PC-9 (cell line): Measurements from ENCODE around the gene TRIM69. TPM values are rescaled to one million over a fixed set of nuclear protein-coding genes. Genes with fewer than 3 reads are reported as not detected.

Source experiments
- BruUV-seq: library from RNA; stranded (reverse); fragments of 400-500 nt; replicated peaks from 2 replicates; lab custom pipeline; 2021; lab: Mats Ljungman, UMichigan
- CTCF ChIA-PET: fragments of 300-600 bp; sonication (Branson Sonifier 250); formaldehyde crosslinking; loops from one replicate; lab custom pipeline; 2022; ENCODE audit warnings: antibody characterized with exemption; lab: Charles Lee
- POLR2A ChIA-PET: fragments of 300-600 bp; sonication (Branson Sonifier 250); formaldehyde crosslinking; loops from one replicate; lab custom pipeline; 2022; ENCODE audit warnings: antibody characterized with exemption; ENCODE audit not compliant: unreplicated experiment; lab: Charles Lee
- DNase-seq, 2 experiments: peaks; one replicate each; pipeline versions ENCODE4 v3.0.0 to v3.0.0-alpha.2; 2015 to 2022; ENCODE audit warnings: mixed read lengths in 1 of 2
- H2AFZ ChIP-seq: fragments of 200-600 bp; sonication (generic); 2 replicates; pipeline ENCODE4 v1.8.1; 2017; ENCODE audit warnings: antibody characterized with exemption
- H3F3A ChIP-seq: fragments of 200-600 bp; sonication (generic); 2 replicates; pipeline ENCODE4 v1.8.1; 2017; ENCODE audit warnings: antibody characterized with exemption, mild to moderate bottlenecking, low read depth; ENCODE audit not compliant: insufficient read depth
- H3K27ac ChIP-seq: fragments of 200-600 bp; sonication (generic); 2 replicates; pipeline ENCODE4 v1.6.1; 2016; ENCODE audit warnings: mixed run types
- H3K27me3 ChIP-seq: fragments of 200-600 bp; sonication (generic); 2 replicates; pipeline ENCODE4 v1.6.1; 2016; ENCODE audit warnings: low read depth, mixed run types; ENCODE audit not compliant: insufficient read depth
- H3K36me3 ChIP-seq: fragments of 200-600 bp; sonication (generic); 2 replicates; pipeline ENCODE4 v1.6.1; 2016; ENCODE audit warnings: low read depth, mixed run types
- H3K4me1 ChIP-seq: fragments of 200-600 bp; sonication (generic); replicated peaks from 2 replicates; pipeline ENCODE4 v1.6.1; 2016; ENCODE audit warnings: mixed run types; ENCODE audit not compliant: insufficient read depth
- H3K4me2 ChIP-seq: fragments of 200-600 bp; sonication (generic); 2 replicates; pipeline ENCODE4 v1.6.1; 2017; ENCODE audit warnings: mixed run types
- H3K4me3 ChIP-seq: fragments of 200-600 bp; sonication (generic); 2 replicates; pipeline ENCODE4 v1.6.1; 2016; ENCODE audit warnings: mixed run types
- H3K79me2 ChIP-seq: fragments of 200-600 bp; sonication (generic); 2 replicates; pipeline ENCODE4 v1.6.1; 2017; ENCODE audit warnings: low read depth, mixed run types
- H3K9me2 ChIP-seq: fragments of 200-600 bp; sonication (generic); 2 replicates; pipeline ENCODE4 v1.8.1; 2017; ENCODE audit warnings: mild to moderate bottlenecking; ENCODE audit not compliant: insufficient read depth
- H3K9me3 ChIP-seq: fragments of 200-600 bp; sonication (generic); 2 replicates; pipeline ENCODE4 v1.8.1; 2016; ENCODE audit warnings: low read depth; ENCODE audit not compliant: insufficient read depth
- H4K20me1 ChIP-seq: fragments of 200-600 bp; sonication (generic); 2 replicates; pipeline ENCODE4 v1.8.1; 2017; ENCODE audit not compliant: insufficient read depth
- CTCF ChIP-seq: fragments of 200-600 bp; sonication (generic); conservative IDR thresholded peaks from 2 replicates; pipeline ENCODE4 v1.6.1; 2017; ENCODE audit warnings: mixed run types, antibody characterized with exemption, mild to moderate bottlenecking, moderate library complexity
- EZH2 ChIP-seq: fragments of 200-600 bp; sonication (generic); IDR thresholded peaks from 2 replicates; pipeline ENCODE4 v1.8.0; 2017; ENCODE audit warnings: antibody characterized with exemption, low read depth
- intact Hi-C: fragments of 100-400 bp; cut with micrococcal nuclease; formaldehyde crosslinking; loops from one replicate; pipeline ENCODE4 v1.10.0; 2022; ENCODE audit not compliant: unreplicated experiment
- total RNA-seq: library from RNA; stranded (reverse); gene quantifications from 2 replicates; pipeline ENCODE4 v1.2.3, GENCODE V29; 2021

The TRIM69 gene
- total RNA-seq, 1 experiment from 2014 or later = 17.4 TPM

DNA sequence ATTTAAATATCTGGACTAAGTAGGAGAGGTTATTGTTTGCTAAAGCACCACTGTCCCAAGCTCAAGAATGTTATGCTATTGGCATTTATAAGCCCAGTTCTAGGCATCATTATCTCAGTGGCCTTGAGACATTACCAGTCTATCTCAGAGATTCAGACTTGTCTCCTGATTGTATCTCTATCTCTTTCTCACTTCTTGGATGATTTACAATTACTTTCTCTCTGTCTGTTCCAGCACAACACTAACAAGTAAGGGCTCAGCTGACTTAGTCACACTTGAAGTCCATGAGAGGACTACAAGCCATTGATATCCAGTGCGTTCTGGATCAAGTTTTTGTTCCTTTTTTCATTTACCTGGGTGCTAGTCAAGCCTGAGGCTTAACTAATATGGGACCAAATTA, 60.2 kb downstream of the TRIM69 start:
- H3K36me3 ChIP-seq = no peaks in the 10 kb centered on the region
- no TSS peak for BruUV-seq
- H3K4me1 ChIP-seq = no peaks in the 10 kb centered on the region
- CTCF ChIA-PET = no interaction called here
- intact Hi-C loops = no loop called here
- H4K20me1 ChIP-seq = no peaks in the 10 kb centered on the region
- no peak for DNase-seq
- H3K9me3 ChIP-seq = no peaks in the 10 kb centered on the region
- no peak overlapping the region for H3K27ac ChIP-seq
- H3K4me2 ChIP-seq = no peak overlapping the region
- no peaks in the 10 kb centered on the region for H3K9me2 ChIP-seq
- no peak overlapping the region for H3K4me3 ChIP-seq
- TF ChIP-seq EZH2 (no peak), CTCF (no peak)
- H2AFZ ChIP-seq = no peak overlapping the region
- no peaks in the 10 kb centered on the region for H3F3A ChIP-seq
- H3K79me2 ChIP-seq = no peaks in the 10 kb centered on the region
- POLR2A ChIA-PET = no interaction called here
- H3K27me3 ChIP-seq = no peaks in the 10 kb centered on the region

DNA sequence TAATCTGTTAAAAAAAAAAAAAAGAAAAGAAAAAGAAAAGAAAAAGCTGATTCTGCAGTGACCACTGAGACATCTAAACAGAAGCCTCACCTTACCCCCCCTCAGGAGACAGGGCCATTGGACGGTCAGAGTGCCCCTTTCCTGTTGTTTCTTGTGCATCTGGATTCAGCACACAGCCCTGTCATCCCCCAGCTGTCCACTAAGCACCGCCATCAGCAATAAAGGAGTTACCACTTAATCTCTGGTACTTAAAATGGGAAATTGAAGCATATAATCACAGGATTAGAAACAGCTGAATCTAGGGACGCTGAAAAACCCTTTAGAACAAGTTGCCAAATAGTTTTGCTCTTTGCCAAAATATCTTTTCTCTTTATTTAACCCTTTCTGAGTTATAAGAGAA, 62.5 kb downstream of the TRIM69 start:
- ChIA-PET POLR2A (no interaction called here), CTCF (interaction anchor here (0.6 kb wide), 1 partner anchor 13 kb away, joined by 3 read pairs; no protein-coding TSS in a partner anchor)
- intact Hi-C loops = no loop called here
- TF ChIP-seq CTCF = 0 out of 2 replicates have a peak, but pooled peaks have one; percentile 23
- no peak for TF ChIP-seq EZH2
- no peak overlapping the region for H2AFZ ChIP-seq
- no peaks in the 10 kb centered on the region for H3K9me2 ChIP-seq
- H3K4me2 ChIP-seq = no peak overlapping the region
- H3K79me2 ChIP-seq = no peaks in the 10 kb centered on the region
- H3F3A ChIP-seq = no peaks in the 10 kb centered on the region
- H3K27me3 ChIP-seq = no peaks in the 10 kb centered on the region
- no peaks in the 10 kb centered on the region for H3K9me3 ChIP-seq
- no peaks in the 10 kb centered on the region for H3K36me3 ChIP-seq
- no peaks in the 10 kb centered on the region for H3K4me1 ChIP-seq
- no TSS peak for BruUV-seq
- no peak overlapping the region for H3K4me3 ChIP-seq
- H4K20me1 ChIP-seq = no peaks in the 10 kb centered on the region
- no peak overlapping the region for H3K27ac ChIP-seq
- DNase-seq = no peak

DNA sequence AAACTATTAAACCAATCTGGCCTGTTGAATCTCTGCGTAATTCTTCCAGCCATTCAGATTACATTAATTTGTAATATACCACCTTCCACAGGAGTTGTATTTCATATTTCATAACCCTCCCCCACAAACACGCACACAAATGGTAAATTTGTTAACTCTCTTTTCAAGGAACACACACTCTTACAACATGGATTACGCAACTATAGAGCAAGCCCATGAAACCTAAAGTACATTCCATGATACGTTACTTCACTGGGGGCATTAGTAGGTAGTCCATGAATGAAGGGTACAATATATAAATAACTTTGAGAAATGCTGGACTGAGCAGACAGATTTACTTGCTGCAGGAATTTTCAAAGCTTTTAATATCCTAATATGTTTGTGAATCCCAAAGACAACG, 65.0 kb downstream of the TRIM69 start:
- no peak overlapping the region for H3K4me3 ChIP-seq
- H3K4me1 ChIP-seq = no peaks in the 10 kb centered on the region
- intact Hi-C loops = no loop called here
- no peak overlapping the region for H2AFZ ChIP-seq
- BruUV-seq = no TSS peak
- H3F3A ChIP-seq = no peaks in the 10 kb centered on the region
- H3K79me2 ChIP-seq = no peaks in the 10 kb centered on the region
- ChIA-PET POLR2A (no interaction called here), CTCF (no interaction called here)
- no peaks in the 10 kb centered on the region for H3K9me2 ChIP-seq
- H3K27ac ChIP-seq = no peak overlapping the region
- no peaks in the 10 kb centered on the region for H3K9me3 ChIP-seq
- H3K36me3 ChIP-seq = no peaks in the 10 kb centered on the region
- H4K20me1 ChIP-seq = no peaks in the 10 kb centered on the region
- H3K27me3 ChIP-seq = no peaks in the 10 kb centered on the region
- TF ChIP-seq EZH2 (no peak), CTCF (no peak)
- DNase-seq = no peak
- no peak overlapping the region for H3K4me2 ChIP-seq
